Measurements from ENCODE around the gene CCDC197. TPM values are rescaled to one million over a fixed set of nuclear protein-coding genes. Genes with fewer than 3 reads are reported as not detected.

CCDC197 gene
- not detected in 2 replicates for total RNA-seq

DNA sequence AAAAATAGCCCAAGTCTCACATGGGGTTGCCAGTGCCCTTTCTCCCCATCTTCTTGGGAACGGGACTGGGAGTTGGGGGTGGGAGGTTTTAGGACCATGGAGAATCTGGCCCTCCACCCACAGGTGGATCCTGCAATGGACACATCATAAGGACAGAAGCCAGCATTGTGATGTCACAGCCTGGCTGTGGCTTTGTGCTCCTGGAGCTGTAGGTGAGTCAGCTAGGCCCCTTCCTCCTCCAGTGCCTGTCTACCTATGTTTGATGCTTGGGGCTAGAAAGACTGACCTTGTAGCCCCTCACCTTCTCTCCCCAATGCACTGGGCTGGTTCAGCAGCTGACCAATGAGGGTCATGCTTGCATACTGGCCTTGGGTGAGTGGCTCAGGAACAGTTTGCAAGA is at the start of gene CCDC197:
TSS of gene CCDC197 (plus strand) at position 220 of the 400 bp plus-strand sequence. CDS start 831 bp downstream, outside the sequence.

DNA sequence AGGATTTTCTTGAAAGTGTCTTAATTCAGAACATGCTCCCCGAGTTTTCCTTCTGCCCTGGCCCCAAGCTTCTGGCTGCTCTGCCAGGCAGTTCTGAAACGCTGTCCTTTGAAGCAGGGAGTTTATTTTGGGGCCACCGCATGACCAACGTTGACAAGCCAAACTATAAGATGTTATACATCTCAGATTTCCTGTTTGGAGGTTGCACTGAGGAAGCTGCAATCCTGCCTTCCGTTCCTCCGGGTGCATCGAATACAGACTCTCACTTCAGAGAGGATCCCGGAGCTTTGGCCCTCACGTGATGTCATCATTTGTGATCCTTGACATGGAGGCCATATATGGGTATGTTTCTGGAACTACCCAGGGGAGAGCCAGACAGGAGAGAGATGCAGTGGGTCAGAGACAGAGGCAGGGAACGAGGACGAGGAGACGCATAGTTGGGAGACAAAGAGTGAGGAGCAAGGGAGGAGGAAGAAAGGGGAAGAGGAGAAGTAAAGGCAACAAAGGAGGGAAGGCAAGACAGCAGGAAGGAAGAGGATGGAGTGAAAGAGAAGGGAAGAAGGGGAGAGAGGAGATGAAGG is 20.5 kb upstream of the CCDC197 start, which contains the start of gene ASB2:
TSS of gene ASB2 (minus strand) at position 94 of the 581 bp plus-strand sequence. CDS start 12,031 bp downstream, outside the sequence.

DNA sequence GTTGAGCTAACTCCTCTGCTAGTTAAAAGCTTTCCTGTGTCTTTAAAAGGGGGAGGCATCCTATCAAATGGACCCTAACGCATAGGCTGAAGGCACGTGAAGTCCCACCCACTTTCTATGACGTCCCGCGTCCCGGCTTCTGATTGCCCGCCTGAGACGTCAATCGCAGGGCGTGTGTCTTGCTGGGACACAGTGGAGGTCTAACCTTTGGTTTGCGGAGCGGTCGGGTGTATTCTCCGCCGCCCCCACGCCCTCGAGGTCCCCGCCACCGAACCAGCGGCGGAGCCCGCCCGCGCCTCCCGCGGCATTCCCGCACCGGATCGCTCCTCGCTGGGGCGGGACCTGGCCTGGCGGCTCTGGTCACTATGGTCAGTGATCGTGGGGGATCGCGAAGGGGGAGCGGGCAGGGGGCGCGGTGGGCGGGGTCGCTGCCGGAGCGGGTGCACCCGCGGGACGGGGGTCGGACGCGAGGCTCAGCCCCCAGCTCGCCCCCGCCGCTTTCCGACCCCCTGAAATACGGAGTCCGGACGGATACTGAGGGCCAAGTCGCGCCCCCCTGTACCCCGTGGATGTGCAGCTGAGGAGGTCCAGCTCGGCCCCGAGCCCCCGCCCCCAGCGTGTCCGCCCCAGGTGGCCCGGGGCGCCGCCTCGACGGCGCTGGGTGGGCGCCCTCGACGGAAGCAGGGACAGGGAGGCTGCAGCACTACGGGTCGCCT is 29.2 kb downstream of the CCDC197 start, which contains the start of gene OTUB2:
TSS of gene OTUB2 (plus strand) at position 168 of the 716 bp plus-strand sequence. CDS start at position 366, 198 bp downstream.

Other genes with a start within 250 kb of the CCDC197 start
- not detected in 2 replicates for gene PRIMA1, start 208.8 kb upstream of the CCDC197 start, total RNA-seq
- not detected in 2 replicates for gene FAM181A, start 70.0 kb upstream of the CCDC197 start, total RNA-seq
- 0.09 and 0.32 TPM in 2 replicates for gene ASB2, start 20.7 kb upstream of the CCDC197 start, total RNA-seq
- gene OTUB2, start 29.0 kb downstream of the CCDC197 start, total RNA-seq, result 1.6 and 1.9 TPM in 2 replicates
- gene DDX24, start 83.9 kb downstream of the CCDC197 start, total RNA-seq, result 119 and 132 TPM in 2 replicates
- gene IFI27L1, start 84.0 kb downstream of the CCDC197 start, total RNA-seq, result 18.1 and 30.9 TPM in 2 replicates
- 11.0 and 13.4 TPM in 2 replicates for gene IFI27, start 113.4 kb downstream of the CCDC197 start, total RNA-seq
- 345 and 419 TPM in 2 replicates for gene IFI27L2, start 132.3 kb downstream of the CCDC197 start, total RNA-seq
- gene PPP4R4, start 177.0 kb downstream of the CCDC197 start, total RNA-seq, result 0.34 and 1.9 TPM in 2 replicates